Psoas muscle (tissue), 8 donors: ENCODE measurements around the gene AP3B1. TPM values are rescaled to one million over a fixed set of nuclear protein-coding genes. Genes with fewer than 3 reads are reported as not detected.

Experiments
- ATAC-seq, 4 donors: fragments of 200-7000 bp; cut with Tn5 transposase; one replicate each; pipeline ENCODE4 v1.9.1; 2020; ENCODE audit warnings: moderate library complexity in 3 of 4, mild to moderate bottlenecking in 2 of 4
- DNase-seq, 2 donors: peaks; one replicate each; pipeline ENCODE4 v3.0.0-alpha.2; 2020
- H3K27ac ChIP-seq: fragments of 200-600 bp; one replicate; pipeline ENCODE4 v1.8.0; 2022
- H3K27me3 ChIP-seq, 3 donors: fragments of 200-600 bp in 1 of 3; one replicate each; pipeline versions ENCODE4 v1.6.1 to v1.8.0; 2013 to 2022; ENCODE audit warnings: low read length in 2 of 3, mild to moderate bottlenecking in 2 of 3, moderate library complexity in 1 of 3; ENCODE audit not compliant: insufficient read depth in 3 of 3
- H3K36me3 ChIP-seq, 2 donors: fragments of 200-600 bp in 1 of 2; one replicate each; pipeline versions ENCODE4 v1.6.1 to v1.8.0; 2013 to 2022; ENCODE audit warnings: low read depth in 1 of 2, mild to moderate bottlenecking in 1 of 2, moderate library complexity in 1 of 2; ENCODE audit not compliant: insufficient read depth in 1 of 2
- H3K4me1 ChIP-seq: fragments of 200-600 bp; one replicate; pipeline ENCODE4 v1.8.0; 2022
- H3K4me3 ChIP-seq: fragments of 200-600 bp; one replicate; pipeline ENCODE4 v1.8.0; 2022; ENCODE audit warnings: mild to moderate bottlenecking
- H3K9me3 ChIP-seq: fragments of 200-600 bp; one replicate; pipeline ENCODE4 v1.8.0; 2022
- CTCF ChIP-seq: fragments of 200-600 bp; IDR thresholded peaks from one replicate; pipeline ENCODE4 v1.8.0; 2022; ENCODE audit warnings: antibody characterized with exemption
- WGBS, 3 donors: extraction: QIAGEN DNeasy Blood & Tissue Kit; methylation state at CpG; one replicate each; pipeline versions ENCODE4 v1.1.6 to v1.1.7; 2013; 5-methylcytosine and 5-hydroxymethylcytosine counted together
- intact Hi-C, 2 donors: fragments of 100-400 bp; cut with DNase I; formaldehyde crosslinking; loops; one replicate each; pipeline versions ENCODE4 v1.11.0 to v1.14.2; 2022
- polyA plus RNA-seq, 3 donors: library from polyadenylated mRNA; stranded (reverse); fragments of 200-250 nt; gene quantifications; one replicate each; pipeline ENCODE4 v1.2.3, GENCODE V29; 2013
- total RNA-seq, 4 donors: library from RNA; stranded (reverse); fragmentation: NEBNext Ultra II Directional in 2 of 4; extraction: Animal tissue kit (Norgen Biotek cat#: 25700) in 2 of 4; gene quantifications; one replicate each; pipeline versions ENCODE4 v1.2.1 to v1.2.4, GENCODE V29; 2021 to 2023
- donor health status: healthy with polysubstance abuse.
- donor health status: DM: no; HTN: no; CAD: no; lungs with moderate emphysema.
- donor health status: Bipolar disorder and iron deficiency.
- donor health status: healthy.
- donor health status: DM: yes; HTN: yes; CAD: no.
- donor health status: DM: no; HTN: no; CAD: no.
- donor health status: DM: no; HTN: no; CAD: no.
- donor health status: DM: yes; HTN: yes; CAD: no.

Gene AP3B1
- total and polyA plus RNA-seq, 7 donors: 12.4 to 24.4 (median 15.2) TPM

GRCh38 chr5:78112931-78113330 lies 181.6 kb downstream of the AP3B1 start:
- TF ChIP-seq CTCF: no peak
- DNase-seq (no peak), ATAC-seq (no peak)
- intact Hi-C loops: no loop called here
- H3K4me3 ChIP-seq: no peak overlapping the region
- peaks cover 0 to 57% of the 10 kb centered on the region in 2 donors for H3K36me3 ChIP-seq
- no peaks in the 10 kb centered on the region for H3K4me1 ChIP-seq
- H3K9me3 ChIP-seq: no peaks in the 10 kb centered on the region
- no peak overlapping the region for H3K27ac ChIP-seq
- no peaks in the 10 kb centered on the region for H3K27me3 ChIP-seq
- WGBS, 3 donors: 89 to 90% (median 90%) methylated on average over 10 of the region's 10 CpGs

GRCh38 chr5:78109891-78110324 lies 184.6 kb downstream of the AP3B1 start:
- ATAC-seq (no peak), DNase-seq (no peak)
- no peak for TF ChIP-seq CTCF
- Histone ChIP-seq H3K27ac (no peak overlapping the region), H3K9me3 (no peaks in the 10 kb centered on the region), H3K27me3 (no peaks in the 10 kb centered on the region), H3K36me3 (peaks cover 0 to 44% of the 10 kb centered on the region in 2 donors), H3K4me1 (no peaks in the 10 kb centered on the region), H3K4me3 (no peak overlapping the region)
- 96 to 98% (median 97%) methylated on average over 3 of the region's 3 CpGs for WGBS, 3 donors
- intact Hi-C loops: no loop called here

GRCh38 chr5:78108564-78108963 lies 185.9 kb downstream of the AP3B1 start:
- ATAC-seq: no peak
- no peak for DNase-seq
- no peaks in the 10 kb centered on the region for H3K4me1 ChIP-seq
- H3K4me3 ChIP-seq: no peak overlapping the region
- intact Hi-C loops: no loop called here
- 90 to 96% (median 94%) methylated on average over 3 of the region's 3 CpGs for WGBS, 3 donors
- no peak for TF ChIP-seq CTCF
- H3K36me3 ChIP-seq: peaks cover 0 to 31% of the 10 kb centered on the region in 2 donors
- no peaks in the 10 kb centered on the region for H3K9me3 ChIP-seq
- H3K27me3 ChIP-seq: no peaks in the 10 kb centered on the region
- H3K27ac ChIP-seq: no peak overlapping the region

- H3K36me3 ChIP-seq: peaks cover 6 to 29% of the 10 kb centered on the region in 2 donors
- 55 to 65% (median 60%) methylated on average over 4 of the region's 4 CpGs for WGBS, 3 donors
- TF ChIP-seq CTCF: no peak
Observed at GRCh38 chr5:78103232-78103918, 191.1 kb downstream of the AP3B1 start.

GRCh38 chr5:78102500-78102899 lies 192.0 kb downstream of the AP3B1 start:
- H3K4me3 ChIP-seq: no peak overlapping the region
- intact Hi-C loops: no loop called here
- peaks cover 6 to 22% of the 10 kb centered on the region in 2 donors for H3K36me3 ChIP-seq

More at GRCh38 chr5:78103232-78103918, 191.1 kb downstream of the AP3B1 start:
- Histone ChIP-seq H3K27ac (no peak overlapping the region), H3K27me3 (no peaks in the 10 kb centered on the region), H3K9me3 (no peaks in the 10 kb centered on the region), H3K4me1 (no peaks in the 10 kb centered on the region), H3K4me3 (no peak overlapping the region)
- intact Hi-C loops: no loop called here
- DNase-seq (no peak), ATAC-seq (no peak)

More at GRCh38 chr5:78102500-78102899, 192.0 kb downstream of the AP3B1 start:
- H3K9me3 ChIP-seq: no peaks in the 10 kb centered on the region
- H3K27me3 ChIP-seq: no peaks in the 10 kb centered on the region
- DNase-seq (no peak), ATAC-seq (no peak)
- no peaks in the 10 kb centered on the region for H3K4me1 ChIP-seq
- TF ChIP-seq CTCF: no peak
- no peak overlapping the region for H3K27ac ChIP-seq
